ENCODE data around the gene MEFV. TPM values are rescaled to one million over a fixed set of nuclear protein-coding genes. Genes with fewer than 3 reads are reported as not detected.

Gene MEFV
- total and polyA plus RNA-seq, 2 of the 13 experiments (the other 11 are each of a cell fraction or from before 2014, with no cell fraction given), result 0.22 TPM; not detected in 1

GRCh38 chr16:3264137-3265036, 8.0 kb upstream of the MEFV start (continued):
- TF ChIP-seq MLXIP (CRISPR knock-in tag; IDR thresholded peaks at IDR 0.05; ENCODE audit: borderline replicate concordance) (0 out of 2 replicates have a peak, but pooled peaks have one; percentile 37), ZNF597 (CRISPR knock-in tag; IDR thresholded peaks at IDR 0.05) (no peak), MED8 (CRISPR knock-in tag; IDR thresholded peaks at IDR 0.05; ENCODE audit: insufficient replicate concordance) (no peak), THAP8 (CRISPR knock-in tag; IDR thresholded peaks at IDR 0.05; ENCODE audit: borderline replicate concordance) (no peak), ZNF496 (CRISPR knock-in tag; IDR thresholded peaks at IDR 0.05; ENCODE audit: insufficient replicate concordance) (no peak), TAF15 (IDR thresholded peaks at IDR 0.05; ENCODE audit: low read depth, low read length, poor library complexity, severe bottlenecking) (no peak), KLF6 (CRISPR knock-in tag; IDR thresholded peaks at IDR 0.05) (no peak), ZNF709 (CRISPR knock-in tag; IDR thresholded peaks at IDR 0.05) (peak; percentile 96), LCORL (IDR thresholded peaks at IDR 0.05) (no peak), LCORL (CRISPR knock-in tag; IDR thresholded peaks at IDR 0.05) (no peak; the same call in 1 of the 2 replicates), ZNF337 (CRISPR knock-in tag; IDR thresholded peaks at IDR 0.05; ENCODE audit: borderline replicate concordance, low read depth) (peak; percentile 61; the same call in 1 of the 2 replicates), ESRRA (CRISPR knock-in tag; IDR thresholded peaks at IDR 0.05; ENCODE audit: low read depth) (0 out of 2 replicates have a peak, but pooled peaks have one; percentile 10), GMEB1 (CRISPR knock-in tag; IDR thresholded peaks at IDR 0.05; ENCODE audit: borderline replicate concordance) (peak; percentile 89), STAG1 (CRISPR knock-in tag; IDR thresholded peaks at IDR 0.05) (no peak; the same call in 1 of the 2 replicates), ATF7 (IDR thresholded peaks at IDR 0.05) (no peak), ATF7 (CRISPR knock-in tag; IDR thresholded peaks at IDR 0.05) (no peak), ZBED4 (CRISPR knock-in tag; IDR thresholded peaks at IDR 0.05; ENCODE audit: borderline replicate concordance) (no peak)
